Stomach (tissue), 4 donors: ENCODE data around the gene MIA.

Experiments used
- CTCF ChIP-seq, 7 experiments: fragments of 450-650 bp in 4 of 7; fragments of 200-600 bp in 3 of 7; sonication (generic) in 3 of 7; IDR thresholded peaks; one replicate each; pipeline ENCODE4 v1.5.1; 2016 to 2019; ENCODE audit warnings: antibody characterized with exemption in 7 of 7, control low read depth in 2 of 7, mild to moderate bottlenecking in 1 of 7
- POLR2AphosphoS5 ChIP-seq, 3 donors: sonication (generic); formaldehyde crosslinking; IDR thresholded peaks; one replicate each; pipeline ENCODE4 v1.6.1; 2016; ENCODE audit warnings: antibody characterized with exemption in 3 of 3

DNA sequence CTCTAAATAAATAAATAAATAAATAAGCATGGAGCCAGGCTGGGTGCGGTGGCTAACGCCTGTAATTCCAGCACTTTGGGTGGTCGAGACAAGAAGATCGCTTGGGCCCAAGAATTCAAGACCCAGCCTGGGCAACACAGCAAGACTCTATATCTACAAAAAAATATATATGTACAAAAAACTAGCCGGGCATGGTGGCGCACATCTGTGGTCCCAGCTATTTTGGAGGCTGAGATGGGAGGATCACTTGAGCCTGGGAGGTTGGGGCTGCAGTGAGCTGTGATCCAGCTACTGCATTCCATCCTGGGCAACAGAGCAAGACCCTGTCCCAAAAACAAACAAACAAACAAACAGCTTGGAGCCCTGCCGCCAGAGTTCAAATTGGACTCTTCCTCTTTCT lies 27.8 kb upstream of the MIA start:
- TF ChIP-seq CTCF (IDR thresholded peaks at IDR 0.05) (no peak), POLR2AphosphoS5 (IDR thresholded peaks at IDR 0.05) (no peak)
